HCT116 (cell line): ENCODE measurements around the gene SEC24B. TPM values are rescaled to one million over a fixed set of nuclear protein-coding genes. Genes with fewer than 3 reads are reported as not detected.

Experiments
- ATAC-seq: fragments of 200-7000 bp; cut with Tn5 transposase; 2 replicates; pipeline ENCODE4 v1.9.1; 2020; ENCODE audit warnings: mild to moderate bottlenecking, moderate library complexity
- BruUV-seq: library from RNA; stranded (reverse); fragments of 400-500 nt; replicated peaks from 2 replicates; lab custom pipeline; 2021; lab: Mats Ljungman, UMichigan
- CTCF ChIA-PET: fragments of 300-600 bp; sonication (Branson Sonifier 250); formaldehyde crosslinking; loops from one replicate; lab custom pipeline; 2021; ENCODE audit warnings: antibody characterized with exemption; lab: Charles Lee
- POLR2A ChIA-PET: fragments of 300-600, 350-600 bp; sonication (Branson Sonifier 250); formaldehyde crosslinking; loops from one replicate; lab custom pipeline; 2021; ENCODE audit warnings: antibody characterized with exemption; lab: Charles Lee
- RAD21 ChIA-PET, 2 experiments: fragments of 300-600 bp; sonication (Branson Sonifier 250); formaldehyde crosslinking; loops; one replicate each; lab custom pipeline; 2023; ENCODE audit warnings: low total read pairs in 2 of 2; ENCODE audit not compliant: uncharacterized antibody in 2 of 2, unreplicated experiment in 2 of 2, low non-redundant PET in 1 of 2; lab: Charles Lee
- DNase-seq: peaks from one replicate; pipeline ENCODE4 v3.0.0-alpha.2; 2010; ENCODE audit warnings: low read depth, low spot score
- H2AFZ ChIP-seq: fragments of 200-600 bp; shearing (Covaris generic), sonication (generic); 2 replicates; pipeline ENCODE4 v1.6.1; 2017; ENCODE audit warnings: low read depth, mixed run types, mixed read lengths, antibody characterized with exemption, low read length; ENCODE audit not compliant: poor library complexity, severe bottlenecking
- H3K27ac ChIP-seq: 2 replicates; pipeline ENCODE4 v1.5.1; 2012; ENCODE audit warnings: low read depth, low read length
- H3K27me3 ChIP-seq: fragments of 200-600 bp; sonication (generic); 2 replicates; pipeline ENCODE4 v1.6.1; 2016; ENCODE audit warnings: mixed run types, low read length, mixed read lengths; ENCODE audit not compliant: insufficient read depth
- H3K36me3 ChIP-seq, 2 experiments: fragments of 200-500 bp in 1 of 2; fragments of 200-600 bp in 1 of 2; sonication (Bioruptor generic) in 1 of 2; sonication (generic) in 1 of 2; 2 replicates each; pipeline versions ENCODE4 v1.5.1 to v1.6.1; 2014 to 2016; ENCODE audit warnings: low read length in 2 of 2, inconsistent platforms in 1 of 2, mixed read lengths in 1 of 2, mixed run types in 1 of 2; ENCODE audit not compliant: insufficient read depth in 2 of 2, control insufficient read depth in 1 of 2
- H3K4me1 ChIP-seq, 2 experiments: fragments of 200-600 bp in 1 of 2; sonication (generic) in 1 of 2; 2 replicates each; pipeline versions ENCODE4 v1.5.1 to v1.6.1; 2012 to 2017; ENCODE audit warnings: low read length in 2 of 2, inconsistent platforms in 1 of 2, mild to moderate bottlenecking in 1 of 2, mixed read lengths in 1 of 2, mixed run types in 1 of 2, moderate library complexity in 1 of 2; ENCODE audit not compliant: insufficient read depth in 2 of 2, control insufficient read depth in 1 of 2
- H3K4me2 ChIP-seq: fragments of 200-600 bp; sonication (generic); 2 replicates; pipeline ENCODE4 v1.6.1; 2017; ENCODE audit warnings: mixed run types, low read length, mixed read lengths
- H3K4me3 ChIP-seq, 2 experiments: fragments of 200-600 bp in 1 of 2; sonication (generic) in 1 of 2; replicated peaks in 1 of 2; 2 replicates each; pipeline ENCODE4 v1.5.1; 2011 to 2016; ENCODE audit warnings: low read length in 2 of 2, control low read depth in 1 of 2, low read depth in 1 of 2, mild to moderate bottlenecking in 1 of 2, mixed read lengths in 1 of 2, mixed run types in 1 of 2
- H3K79me2 ChIP-seq: fragments of 200-600 bp; sonication (generic); 2 replicates; pipeline ENCODE4 v1.6.1; 2017; ENCODE audit warnings: mild to moderate bottlenecking, mixed run types, low read length, moderate library complexity, mixed read lengths; ENCODE audit not compliant: insufficient read depth
- H3K9ac ChIP-seq: fragments of 200-600 bp; sonication (generic); 2 replicates; pipeline ENCODE4 v1.6.1; 2016; ENCODE audit warnings: low read length, mixed read lengths
- H3K9me2 ChIP-seq: fragments of 200-600 bp; sonication (generic), shearing (Covaris generic); 2 replicates; pipeline ENCODE4 v1.6.1; 2017; ENCODE audit warnings: mixed run types, mild to moderate bottlenecking, moderate library complexity; ENCODE audit not compliant: insufficient read depth
- H3K9me3 ChIP-seq, 2 experiments: fragments of 200-500 bp in 1 of 2; fragments of 200-600 bp in 1 of 2; sonication (Bioruptor generic) in 1 of 2; sonication (generic) in 1 of 2; 2 replicates each; pipeline ENCODE4 v1.6.1; 2014 to 2017; ENCODE audit warnings: low read length in 2 of 2, mixed read lengths in 2 of 2, inconsistent platforms in 1 of 2, low read depth in 1 of 2, mild to moderate bottlenecking in 1 of 2, mixed run types in 1 of 2, moderate library complexity in 1 of 2; ENCODE audit not compliant: control insufficient read depth in 1 of 2, insufficient read depth in 1 of 2
- H4K20me1 ChIP-seq: fragments of 200-600 bp; sonication (generic), shearing (Covaris generic); 2 replicates; pipeline ENCODE4 v1.6.1; 2017; ENCODE audit warnings: mixed run types, mild to moderate bottlenecking, moderate library complexity; ENCODE audit not compliant: insufficient read depth
- ATF3 ChIP-seq: IDR thresholded peaks from 2 replicates; pipeline ENCODE4 v1.6.1; 2012
- CBX3 ChIP-seq: IDR thresholded peaks from 2 replicates; pipeline ENCODE4 v1.6.1; 2012; ENCODE audit warnings: low read depth
- CEBPB ChIP-seq: IDR thresholded peaks from 2 replicates; pipeline ENCODE4 v1.6.1; 2012; ENCODE audit warnings: low read depth
- CTCF ChIP-seq, 3 experiments: fragments of 200-600 bp in 1 of 3; sonication (generic) in 1 of 3; IDR thresholded peaks in 2 of 3; conservative IDR thresholded peaks in 1 of 3; 2 replicates each; pipeline ENCODE4 v1.5.1; 2012 to 2017; ENCODE audit warnings: low read depth in 2 of 3, low read length in 2 of 3, antibody characterized with exemption in 1 of 3, borderline replicate concordance in 1 of 3, control low read depth in 1 of 3, mild to moderate bottlenecking in 1 of 3, mixed read lengths in 1 of 3, mixed run types in 1 of 3, moderate library complexity in 1 of 3; ENCODE audit not compliant: insufficient read depth in 1 of 3
- EZH2 ChIP-seq: fragments of 200-600 bp; sonication (generic); IDR thresholded peaks from 2 replicates; pipeline ENCODE4 v1.6.1; 2017; ENCODE audit warnings: antibody characterized with exemption, mixed run types
- JUND ChIP-seq: IDR thresholded peaks from 2 replicates; pipeline ENCODE4 v1.6.1; 2012
- POLR2A ChIP-seq: IDR thresholded peaks from 2 replicates; pipeline ENCODE4 v1.7.0; 2011; ENCODE audit warnings: borderline replicate concordance; ENCODE audit not compliant: insufficient read depth, insufficient read length; ENCODE audit errors: extremely low read depth
- POLR2AphosphoS5 ChIP-seq: IDR thresholded peaks from 2 replicates; pipeline ENCODE4 v1.6.1; 2011; ENCODE audit warnings: mild to moderate bottlenecking, low read depth, low read length, moderate library complexity
- RAD21 ChIP-seq: IDR thresholded peaks from 2 replicates; pipeline ENCODE4 v1.6.1; 2012; ENCODE audit warnings: low read depth, mild to moderate bottlenecking
- REST ChIP-seq: IDR thresholded peaks from 2 replicates; pipeline ENCODE4 v1.6.1; 2012; ENCODE audit warnings: low read depth
- SIN3A ChIP-seq: IDR thresholded peaks from 2 replicates; pipeline ENCODE4 v1.6.1; 2012; ENCODE audit warnings: low read depth
- SP1 ChIP-seq: IDR thresholded peaks from 2 replicates; pipeline ENCODE4 v1.6.1; 2012; ENCODE audit warnings: low read depth
- SRF ChIP-seq: IDR thresholded peaks from 2 replicates; pipeline ENCODE4 v1.6.1; 2012; ENCODE audit warnings: low read depth
- YY1 ChIP-seq: IDR thresholded peaks from 2 replicates; pipeline ENCODE4 v1.6.1; 2011; ENCODE audit warnings: low read length, low read depth, moderate library complexity, mild to moderate bottlenecking; ENCODE audit not compliant: insufficient replicate concordance; ENCODE audit errors: extremely low read depth
- ZBTB33 ChIP-seq: IDR thresholded peaks from 2 replicates; pipeline ENCODE4 v1.6.1; 2011; ENCODE audit warnings: mild to moderate bottlenecking, low read length, moderate library complexity; ENCODE audit not compliant: insufficient replicate concordance; ENCODE audit errors: extremely low read depth
- ZFX ChIP-seq: fragments of 450-650 bp; IDR thresholded peaks from 2 replicates; pipeline ENCODE4 v1.6.1; 2017
- ZNF274 ChIP-seq: fragments of 200-500 bp; sonication (Bioruptor generic); IDR thresholded peaks from 2 replicates; pipeline ENCODE4 v1.6.1; 2014; ENCODE audit warnings: mild to moderate bottlenecking, low read depth, low read length, inconsistent platforms
- intact Hi-C: fragments of 100-400 bp; cut with micrococcal nuclease; formaldehyde crosslinking; loops from 2 replicates; pipeline ENCODE4 v1.10.0; 2022
- total RNA-seq: library from RNA; stranded (reverse); gene quantifications from one replicate; pipeline ENCODE4 v1.2.1, GENCODE V29; 2021; ENCODE audit not compliant: unreplicated experiment

The SEC24B gene
- total RNA-seq, 1 experiment from 2014 or later: 33.0 TPM

- no peak for TF ChIP-seq SP1
- TF ChIP-seq, all 23 proteins: peak for 0
These were observed 98.6 kb downstream of the SEC24B start (continued) for GRCh38 chr4:109532182-109532581.

- H3K9me3 ChIP-seq: no peaks in the 10 kb centered on the region
These were observed 111.8 kb downstream of the SEC24B start for GRCh38 chr4:109545401-109545800.

More at GRCh38 chr4:109545401-109545800, 111.8 kb downstream of the SEC24B start:
- Histone ChIP-seq H3K4me3 (no peak overlapping the region), H3K4me2 (no peak overlapping the region), H3K9me2 (no peaks in the 10 kb centered on the region), H3K9ac (no peak overlapping the region), H3K4me1 (peaks cover 0 to 5% of the 10 kb centered on the region in 2 experiments; a peak in 1 of 4 replicates), H3K79me2 (no peaks in the 10 kb centered on the region), H4K20me1 (no peaks in the 10 kb centered on the region), H2AFZ (no peak overlapping the region), H3K36me3 (peaks cover 0 to 1% of the 10 kb centered on the region in 2 experiments; a peak in 1 of 4 replicates), H3K27me3 (no peaks in the 10 kb centered on the region), H3K27ac (no peak overlapping the region)
- BruUV-seq: no TSS peak
- TF ChIP-seq ZBTB33 (no peak), SP1 (no peak), CTCF (IDR thresholded peaks at IDR 0.05 in 2 of 3, conservative IDR thresholded peaks at IDR 0.05 in 1 of 3; ENCODE audit: borderline replicate concordance in 1 of 3, insufficient read depth in 1 of 3, low read depth in 2 of 3, low read length in 2 of 3) (no peak), CEBPB (no peak), JUND (no peak), YY1 (no peak), EZH2 (no peak), ZNF274 (no peak), RAD21 (no peak), SIN3A (no peak), POLR2A (no peak), ATF3 (no peak), REST (no peak), CBX3 (no peak), SRF (no peak), ZFX (no peak), POLR2AphosphoS5 (no peak)
- ATAC-seq (no peak), DNase-seq (no peak)
- intact Hi-C loops: no loop called here
- RAD21 ChIA-PET: no interaction called here
- CTCF ChIA-PET: no interaction called here
- POLR2A ChIA-PET: no interaction called here
